HG03565 (cell line): ENCODE measurements around the gene NCBP1.

ENCODE experiments used
- ATAC-seq: cut with Tn5 transposase; IDR thresholded peaks from one replicate; pipeline ENCODE4 v1.9.1; 2021; ENCODE audit warnings: mild to moderate bottlenecking, moderate library complexity; ENCODE audit not compliant: unreplicated experiment

The NCBP1 gene

DNA sequence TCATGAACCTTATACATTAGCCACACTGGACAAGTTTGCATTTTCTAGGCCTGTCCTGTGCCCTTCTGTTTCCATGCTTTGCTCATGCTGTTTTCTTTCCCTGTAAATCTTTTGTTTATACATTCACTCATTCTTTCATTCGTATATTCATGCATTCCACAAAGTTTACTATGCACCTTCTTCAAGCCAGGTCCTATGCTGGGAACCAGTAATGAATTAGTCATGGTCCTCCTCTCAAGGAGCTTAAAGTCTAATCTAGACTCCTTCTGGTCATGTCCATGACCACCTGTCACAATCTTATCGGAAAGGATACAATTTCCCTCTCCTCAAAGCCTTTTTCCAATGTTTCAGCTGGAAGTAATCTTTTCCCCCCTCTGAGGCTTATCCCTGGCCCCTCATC is 72.6 kb downstream of the NCBP1 start:
- ATAC-seq, result no peak

DNA sequence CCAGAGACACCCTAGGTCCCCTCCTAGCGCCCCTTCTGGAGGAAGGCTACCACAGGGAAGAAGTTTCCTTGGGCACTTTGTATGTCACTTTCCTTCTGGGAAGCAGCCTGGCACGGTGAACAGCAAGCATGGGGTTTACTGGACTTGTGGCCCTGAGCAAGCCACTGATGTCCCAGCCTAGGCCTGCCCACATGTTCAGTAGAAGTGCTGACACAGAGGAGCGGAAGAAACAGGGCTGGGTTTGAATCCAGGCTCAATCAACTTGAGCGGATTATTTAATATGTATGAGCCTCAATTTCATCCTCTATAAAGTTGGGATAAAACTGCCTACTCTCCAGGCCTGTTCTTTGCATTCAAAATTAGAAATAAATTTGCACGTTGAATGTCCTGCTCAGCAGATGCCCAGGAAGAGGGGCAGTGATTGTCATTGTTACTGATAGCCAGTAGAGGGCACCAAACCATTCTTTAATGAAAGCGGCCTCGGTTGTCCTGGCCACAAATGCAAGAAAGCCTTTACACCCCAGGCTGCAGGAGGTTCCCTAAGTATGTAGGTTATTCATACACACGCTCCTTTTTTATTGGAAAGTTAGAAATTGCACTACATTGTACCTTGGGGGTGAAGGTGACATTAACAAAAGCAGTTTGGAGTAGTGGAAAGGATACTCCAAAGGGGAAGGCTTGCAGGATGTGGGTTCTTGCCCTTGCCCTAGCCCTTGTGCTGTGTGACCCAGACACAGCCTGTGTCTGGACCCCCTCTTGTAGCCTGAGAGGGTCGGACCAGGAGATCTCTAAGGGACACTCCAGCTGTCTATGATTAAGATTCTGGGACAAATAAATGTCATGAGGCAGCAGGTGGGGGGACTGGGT is 77.0 kb downstream of the NCBP1 start:
- ATAC-seq, result no peak

DNA sequence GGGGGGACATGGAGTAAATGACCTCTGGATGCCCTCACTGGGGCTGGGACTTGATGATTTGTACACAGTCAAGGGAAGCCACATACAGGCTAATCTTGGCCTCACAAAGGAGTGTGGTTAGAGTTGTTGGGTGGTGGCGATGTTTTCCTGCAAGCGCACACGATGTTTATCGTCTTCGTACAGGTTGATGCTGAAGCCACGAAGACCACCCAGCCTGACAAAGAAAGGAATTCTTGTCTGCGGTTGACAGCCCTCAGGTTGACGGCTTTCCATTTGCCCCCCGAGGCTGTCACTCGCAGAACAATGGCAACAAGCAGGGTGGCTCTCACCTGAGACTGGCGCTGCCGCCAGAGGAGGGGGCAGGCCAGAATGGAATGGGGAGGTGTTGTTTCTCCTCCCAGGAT is 77.6 kb downstream of the NCBP1 start:
- no peak for ATAC-seq

DNA sequence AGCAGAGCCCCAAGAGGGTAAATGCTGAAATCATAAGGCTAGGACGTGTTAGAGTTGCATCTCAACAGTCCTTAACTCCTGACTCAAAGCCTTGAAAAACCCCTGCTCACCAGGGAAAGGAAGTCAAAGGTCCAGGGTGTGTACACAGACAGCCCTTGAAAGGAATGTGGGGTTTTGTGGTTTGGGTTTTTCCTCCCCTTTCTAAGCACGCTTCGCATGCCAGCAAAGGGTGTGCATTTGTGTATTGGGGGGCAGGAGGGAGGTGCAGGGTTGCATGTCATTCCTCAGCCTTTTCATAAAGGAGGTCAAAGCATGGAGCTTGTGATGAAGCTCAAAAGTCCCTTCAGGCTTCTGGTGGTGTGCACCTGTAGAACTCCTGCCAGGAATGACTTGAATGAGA is 80.8 kb downstream of the NCBP1 start:
- ATAC-seq, result no peak

DNA sequence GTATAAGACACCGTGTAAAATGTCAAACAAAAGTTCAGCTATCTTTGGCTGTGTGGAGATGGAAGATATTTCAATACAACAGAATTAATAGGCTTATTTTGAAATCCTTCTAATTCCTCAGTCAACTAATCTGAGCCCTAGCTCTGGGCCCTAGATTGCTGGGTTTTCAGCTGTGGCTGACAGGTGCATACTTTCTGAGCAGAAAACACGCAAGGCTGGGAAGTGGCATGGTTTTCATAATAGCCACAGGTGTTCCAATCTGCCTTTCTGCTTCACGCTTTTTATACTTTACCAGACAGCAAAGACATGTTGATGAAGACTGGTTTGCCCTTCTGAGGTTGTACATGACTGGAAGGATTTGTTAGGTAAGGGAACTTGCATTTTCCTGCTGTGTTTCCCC is 84.2 kb downstream of the NCBP1 start:
- ATAC-seq, result no peak

DNA sequence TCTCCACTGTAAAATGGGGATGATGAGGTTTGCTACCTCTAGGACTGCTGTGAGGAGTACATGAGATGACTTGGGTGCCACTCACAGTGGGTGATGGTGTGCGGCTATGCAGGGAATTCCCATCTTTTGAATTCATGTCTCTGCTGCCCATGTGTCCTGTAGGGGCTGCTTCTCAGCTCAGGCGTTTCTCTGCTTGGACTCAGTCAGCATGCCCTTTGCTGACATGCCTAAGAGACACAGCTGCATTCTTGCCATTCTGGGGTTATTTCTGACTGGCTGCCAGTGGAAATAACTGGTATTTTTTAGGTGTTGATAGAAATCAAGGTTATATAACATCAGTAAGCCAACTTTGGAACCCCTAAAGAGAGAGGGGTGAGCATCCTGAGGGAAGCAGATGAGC is 87.8 kb downstream of the NCBP1 start:
- ATAC-seq, result no peak

DNA sequence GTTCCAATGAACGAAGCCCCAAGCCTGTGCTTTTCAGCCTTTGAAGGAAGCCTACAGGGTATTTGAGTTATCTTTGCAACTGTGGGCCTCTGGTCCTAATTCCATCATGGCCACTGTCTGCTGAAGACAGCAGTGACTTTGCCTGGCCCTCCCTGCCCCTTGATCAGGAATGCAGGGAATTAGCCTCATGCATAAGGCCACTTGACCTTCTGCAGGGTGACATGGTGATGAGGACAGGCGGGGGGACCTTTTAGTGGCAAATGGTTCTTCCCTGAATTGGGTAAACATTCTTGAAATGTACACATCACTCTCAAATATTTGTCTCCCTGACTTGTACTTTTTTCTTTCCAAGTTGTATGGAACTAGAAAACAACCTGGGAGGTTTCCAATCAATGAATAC is 88.7 kb downstream of the NCBP1 start:
- no peak for ATAC-seq
